Esophagus squamous epithelium (tissue), 5 donors: ENCODE measurements around the gene LRP5. TPM values are rescaled to one million over a fixed set of nuclear protein-coding genes. Genes with fewer than 3 reads are reported as not detected.

ENCODE experiments used
- DNase-seq: peaks from one replicate; lab custom pipeline; 2025; lab: John Stamatoyannopoulos, UW
- H3K27ac ChIP-seq, 4 donors: fragments of 200-600 bp; sonication (generic); one replicate each; pipeline ENCODE4 v1.5.1; 2016 to 2019; ENCODE audit warnings: mild to moderate bottlenecking in 1 of 4
- H3K27me3 ChIP-seq, 4 donors: fragments of 200-600 bp; sonication (generic); 1 replicate in 3 of 4; 2 replicates in 1 of 4; pipeline versions ENCODE4 v1.5.1 to v1.6.0; 2017 to 2021; ENCODE audit warnings: antibody characterized with exemption in 1 of 4
- H3K36me3 ChIP-seq, 3 donors: fragments of 200-600 bp; sonication (generic); one replicate each; pipeline ENCODE4 v1.5.1; 2016 to 2019
- H3K4me1 ChIP-seq, 3 donors: fragments of 200-600 bp; sonication (generic); one replicate each; pipeline ENCODE4 v1.5.1; 2017 to 2019
- H3K4me3 ChIP-seq, 4 donors: fragments of 200-600 bp; sonication (generic); 1 replicate in 3 of 4; 2 replicates in 1 of 4; pipeline ENCODE4 v1.5.1; 2016 to 2019; ENCODE audit warnings: mild to moderate bottlenecking in 2 of 4, moderate library complexity in 1 of 4
- H3K9me3 ChIP-seq, 3 donors: fragments of 200-600 bp; sonication (generic); one replicate each; pipeline ENCODE4 v1.5.1; 2016 to 2019
- CTCF ChIP-seq, 6 experiments: fragments of 450-650 bp in 4 of 6; fragments of 200-600 bp in 2 of 6; sonication (generic) in 2 of 6; IDR thresholded peaks; one replicate each; pipeline ENCODE4 v1.5.1; 2016 to 2019; ENCODE audit warnings: antibody characterized with exemption in 6 of 6, mild to moderate bottlenecking in 4 of 6, moderate library complexity in 4 of 6
- POLR2A ChIP-seq, 4 donors: fragments of 450-650 bp; IDR thresholded peaks; one replicate each; pipeline ENCODE4 v1.6.1; 2017; ENCODE audit warnings: antibody characterized with exemption in 4 of 4, mild to moderate bottlenecking in 4 of 4, moderate library complexity in 3 of 4
- WGBS, 2 donors: methylation state at CpG; one replicate each; pipeline ENCODE4 v1.1.5; 2018; 5-methylcytosine and 5-hydroxymethylcytosine counted together
- intact Hi-C: fragments of 100-400 bp; cut with DNase I; formaldehyde crosslinking; loops from one replicate; pipeline ENCODE4 v1.15.0; 2022
- total RNA-seq, 4 donors: library from RNA; depleted of rRNA; stranded (reverse); fragments of >200 nt; gene quantifications; one replicate each; pipeline ENCODE4 v1.1.0, GENCODE V29; 2016
- donor health status: DM: yes; HTN: yes; CAD: no.

LRP5 gene
- total RNA-seq, 4 donors from 2014 or later, result 13.7 to 24.0 (median 20.9) TPM

GRCh38 chr11:68354148-68354872 is 41.9 kb downstream of the LRP5 start:
- peak overlapping the region in 1 of 4 donors; percentile 38 for H3K4me3 ChIP-seq
- intact Hi-C loops, result no loop called here
- DNase-seq, result no peak
- 25 to 27% methylated on average over 6 to 10 of the region's 27 CpGs for WGBS, 2 donors
- H3K27ac ChIP-seq, result peak overlapping the region; percentile 54 to 89 (median 82)
- H3K36me3 ChIP-seq, result peaks cover 4 to 33% (median 11%) of the 10 kb centered on the region in 3 donors
- no peaks in the 10 kb centered on the region for H3K27me3 ChIP-seq
- peaks cover 11 to 54% (median 22%) of the 10 kb centered on the region in 3 donors for H3K4me1 ChIP-seq
- H3K9me3 ChIP-seq, result no peaks in the 10 kb centered on the region
- TF ChIP-seq POLR2A (IDR thresholded peaks at IDR 0.05) (no peak), CTCF (IDR thresholded peaks at IDR 0.05) (peak in 2 of 6 experiments; percentile 5 to 8)

- DNase-seq, result no peak
- Histone ChIP-seq H3K4me3 (no peak overlapping the region), H3K27me3 (no peaks in the 10 kb centered on the region), H3K4me1 (peaks cover 11 to 44% (median 22%) of the 10 kb centered on the region in 3 donors), H3K36me3 (peaks cover 4 to 37% (median 11%) of the 10 kb centered on the region in 3 donors), H3K27ac (peak overlapping the region; percentile 54 to 89 (median 82)), H3K9me3 (no peaks in the 10 kb centered on the region)
- 71 to 97% methylated on average over 3 of the region's 7 CpGs for WGBS, 2 donors
- intact Hi-C loops, result no loop called here
- no peak for TF ChIP-seq POLR2A (IDR thresholded peaks at IDR 0.05)
- no peak for TF ChIP-seq CTCF (IDR thresholded peaks at IDR 0.05)
Observed at GRCh38 chr11:68355471-68355870, 43.1 kb downstream of the LRP5 start.

- Histone ChIP-seq H3K27ac (peak overlapping the region in 2 of 4 donors; percentile 3 to 22), H3K27me3 (no peaks in the 10 kb centered on the region), H3K9me3 (no peaks in the 10 kb centered on the region), H3K4me1 (peaks cover 11 to 31% (median 22%) of the 10 kb centered on the region in 3 donors), H3K4me3 (no peak overlapping the region), H3K36me3 (peaks cover 4 to 49% (median 11%) of the 10 kb centered on the region in 3 donors)
- no peak for TF ChIP-seq CTCF (IDR thresholded peaks at IDR 0.05)
- TF ChIP-seq POLR2A (IDR thresholded peaks at IDR 0.05), result no peak
- 88 to 90% methylated on average over 7 to 14 of the region's 14 CpGs for WGBS, 2 donors
- intact Hi-C loops, result no loop called here
- DNase-seq, result no peak
Observed at GRCh38 chr11:68357568-68357967, 45.2 kb downstream of the LRP5 start.

- TF ChIP-seq CTCF (IDR thresholded peaks at IDR 0.05) (no peak), POLR2A (IDR thresholded peaks at IDR 0.05) (no peak)
- H3K9me3 ChIP-seq, result no peaks in the 10 kb centered on the region
- intact Hi-C loops, result no loop called here
- 86 to 91% methylated on average over 5 of the region's 6 CpGs for WGBS, 2 donors
- peak overlapping the region in 1 of 4 donors; percentile 39 for H3K27ac ChIP-seq
- H3K36me3 ChIP-seq, result peaks cover 4 to 55% (median 11%) of the 10 kb centered on the region in 3 donors
- H3K4me3 ChIP-seq, result no peak overlapping the region
- H3K27me3 ChIP-seq, result no peaks in the 10 kb centered on the region
- no peak for DNase-seq
- H3K4me1 ChIP-seq, result peaks cover 11 to 23% (median 20%) of the 10 kb centered on the region in 3 donors
Observed at GRCh38 chr11:68358416-68358815, 46.0 kb downstream of the LRP5 start.

GRCh38 chr11:68361702-68362101 is 49.3 kb downstream of the LRP5 start:
- Histone ChIP-seq H3K36me3 (peaks cover 5 to 68% (median 11%) of the 10 kb centered on the region in 3 donors), H3K27ac (no peak overlapping the region), H3K27me3 (no peaks in the 10 kb centered on the region), H3K4me3 (no peak overlapping the region), H3K4me1 (no peaks in the 10 kb centered on the region), H3K9me3 (no peaks in the 10 kb centered on the region)
- intact Hi-C loops, result no loop called here
- no peak for TF ChIP-seq CTCF (IDR thresholded peaks at IDR 0.05)
- TF ChIP-seq POLR2A (IDR thresholded peaks at IDR 0.05), result no peak
- no peak for DNase-seq
- 92 to 95% methylated on average over 8 of the region's 8 CpGs for WGBS, 2 donors
